GM12878 (cell line): ENCODE results near the gene PDLIM5.

Experiments
- EP300 ChIP-seq, 2 experiments: fragments of 150-350 bp in 1 of 2; IDR thresholded peaks; 2 replicates each; pipeline ENCODE4 v1.6.1; 2011 to 2012; ENCODE audit warnings: low read depth in 2 of 2, low read length in 2 of 2, borderline replicate concordance in 1 of 2, improper control_type of control experiment in 1 of 2, inconsistent platforms in 1 of 2; ENCODE audit not compliant: control insufficient read depth in 1 of 2
- MXI1 ChIP-seq: fragments of 150-350 bp; IDR thresholded peaks from 2 replicates; pipeline ENCODE4 v1.6.1; 2011; ENCODE audit warnings: low read depth, mild to moderate bottlenecking, inconsistent platforms, low read length, improper control_type of control experiment
- POLR2A ChIP-seq: IDR thresholded peaks from 2 replicates; pipeline ENCODE4 v1.6.1; 2011; ENCODE audit warnings: low read depth, mild to moderate bottlenecking, low read length
- TF ChIP-seq, protein P1 (sequence below): IDR thresholded peaks from 2 replicates; pipeline ENCODE4 v1.6.1; 2011; ENCODE audit warnings: low read depth, low read length, improper control_type of control experiment, borderline replicate concordance
- TF ChIP-seq, protein P2 (sequence below), 3 experiments: IDR thresholded peaks in 2 of 3; conservative IDR thresholded peaks in 1 of 3; 2 replicates each; pipeline ENCODE4 v1.5.1; 2011; ENCODE audit warnings: low read depth in 3 of 3, low read length in 3 of 3, mild to moderate bottlenecking in 3 of 3, control low read depth in 2 of 3, moderate library complexity in 2 of 3, inconsistent platforms in 1 of 3, mixed read lengths in 1 of 3; ENCODE audit not compliant: control insufficient read depth in 2 of 3, insufficient read depth in 1 of 3; ENCODE audit errors: extremely low read depth in 1 of 3

DNA sequence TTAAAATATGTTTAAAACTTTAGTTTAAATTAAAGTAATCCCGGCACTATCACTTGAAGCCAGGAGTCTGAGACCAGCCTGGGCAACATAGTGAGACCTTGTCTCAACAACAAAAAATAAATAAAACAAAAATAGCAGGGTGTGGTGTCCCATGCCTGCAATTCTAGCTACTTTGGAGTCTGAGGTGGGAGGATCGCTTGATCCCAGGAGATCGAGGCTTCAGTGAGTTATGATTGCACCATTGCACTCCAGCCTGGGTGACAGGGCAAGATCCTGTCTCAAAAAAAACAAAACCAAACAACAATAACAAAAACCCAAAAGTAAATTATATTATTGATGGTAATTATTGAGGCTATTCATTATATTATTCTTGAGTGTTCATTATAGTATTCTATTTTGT lies 9.9 kb upstream of the PDLIM5 start:
- TF ChIP-seq POLR2A (no peak), EP300 (IDR thresholded peaks at IDR 0.05; ENCODE audit: borderline replicate concordance in 1 of 2, control insufficient read depth in 1 of 2, low read depth in 2 of 2, low read length in 2 of 2) (no peak), MXI1 (no peak)
- TF ChIP-seq, protein P1, sequence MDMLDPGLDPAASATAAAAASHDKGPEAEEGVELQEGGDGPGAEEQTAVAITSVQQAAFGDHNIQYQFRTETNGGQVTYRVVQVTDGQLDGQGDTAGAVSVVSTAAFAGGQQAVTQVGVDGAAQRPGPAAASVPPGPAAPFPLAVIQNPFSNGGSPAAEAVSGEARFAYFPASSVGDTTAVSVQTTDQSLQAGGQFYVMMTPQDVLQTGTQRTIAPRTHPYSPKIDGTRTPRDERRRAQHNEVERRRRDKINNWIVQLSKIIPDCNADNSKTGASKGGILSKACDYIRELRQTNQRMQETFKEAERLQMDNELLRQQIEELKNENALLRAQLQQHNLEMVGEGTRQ = no peak
- TF ChIP-seq, protein P2, sequence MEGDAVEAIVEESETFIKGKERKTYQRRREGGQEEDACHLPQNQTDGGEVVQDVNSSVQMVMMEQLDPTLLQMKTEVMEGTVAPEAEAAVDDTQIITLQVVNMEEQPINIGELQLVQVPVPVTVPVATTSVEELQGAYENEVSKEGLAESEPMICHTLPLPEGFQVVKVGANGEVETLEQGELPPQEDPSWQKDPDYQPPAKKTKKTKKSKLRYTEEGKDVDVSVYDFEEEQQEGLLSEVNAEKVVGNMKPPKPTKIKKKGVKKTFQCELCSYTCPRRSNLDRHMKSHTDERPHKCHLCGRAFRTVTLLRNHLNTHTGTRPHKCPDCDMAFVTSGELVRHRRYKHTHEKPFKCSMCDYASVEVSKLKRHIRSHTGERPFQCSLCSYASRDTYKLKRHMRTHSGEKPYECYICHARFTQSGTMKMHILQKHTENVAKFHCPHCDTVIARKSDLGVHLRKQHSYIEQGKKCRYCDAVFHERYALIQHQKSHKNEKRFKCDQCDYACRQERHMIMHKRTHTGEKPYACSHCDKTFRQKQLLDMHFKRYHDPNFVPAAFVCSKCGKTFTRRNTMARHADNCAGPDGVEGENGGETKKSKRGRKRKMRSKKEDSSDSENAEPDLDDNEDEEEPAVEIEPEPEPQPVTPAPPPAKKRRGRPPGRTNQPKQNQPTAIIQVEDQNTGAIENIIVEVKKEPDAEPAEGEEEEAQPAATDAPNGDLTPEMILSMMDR (IDR thresholded peaks at IDR 0.05 in 2 of 3, conservative IDR thresholded peaks at IDR 0.05 in 1 of 3; ENCODE audit: control insufficient read depth in 2 of 3, extremely low read depth in 1 of 3, insufficient read depth in 1 of 3, low read depth in 3 of 3, low read length in 3 of 3) = no peak
